ENCODE results near the gene FAHD2A. TPM values are rescaled to one million over a fixed set of nuclear protein-coding genes. Genes with fewer than 3 reads are reported as not detected.
A peak's percentile ranks its signal among the peaks of the same experiment; 100 is the strongest.
"Not testable (repeated sequence)": the region's sequence is repeated elsewhere in the genome, so short reads cannot be mapped to it uniquely, and the experiment has no call there.

FAHD2A gene, protein sequence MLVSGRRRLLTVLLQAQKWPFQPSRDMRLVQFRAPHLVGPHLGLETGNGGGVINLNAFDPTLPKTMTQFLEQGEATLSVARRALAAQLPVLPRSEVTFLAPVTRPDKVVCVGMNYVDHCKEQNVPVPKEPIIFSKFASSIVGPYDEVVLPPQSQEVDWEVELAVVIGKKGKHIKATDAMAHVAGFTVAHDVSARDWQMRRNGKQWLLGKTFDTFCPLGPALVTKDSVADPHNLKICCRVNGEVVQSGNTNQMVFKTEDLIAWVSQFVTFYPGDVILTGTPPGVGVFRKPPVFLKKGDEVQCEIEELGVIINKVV
- 46.3 TPM for total RNA-seq
- long read RNA-seq, full-length matches to known transcripts: 57 of 95 reads
- long read RNA-seq, partial matches to known transcripts: 2 of 95 reads
- long read RNA-seq, other reads (novel, unspliced or antisense): 36 of 95 reads

DNA sequence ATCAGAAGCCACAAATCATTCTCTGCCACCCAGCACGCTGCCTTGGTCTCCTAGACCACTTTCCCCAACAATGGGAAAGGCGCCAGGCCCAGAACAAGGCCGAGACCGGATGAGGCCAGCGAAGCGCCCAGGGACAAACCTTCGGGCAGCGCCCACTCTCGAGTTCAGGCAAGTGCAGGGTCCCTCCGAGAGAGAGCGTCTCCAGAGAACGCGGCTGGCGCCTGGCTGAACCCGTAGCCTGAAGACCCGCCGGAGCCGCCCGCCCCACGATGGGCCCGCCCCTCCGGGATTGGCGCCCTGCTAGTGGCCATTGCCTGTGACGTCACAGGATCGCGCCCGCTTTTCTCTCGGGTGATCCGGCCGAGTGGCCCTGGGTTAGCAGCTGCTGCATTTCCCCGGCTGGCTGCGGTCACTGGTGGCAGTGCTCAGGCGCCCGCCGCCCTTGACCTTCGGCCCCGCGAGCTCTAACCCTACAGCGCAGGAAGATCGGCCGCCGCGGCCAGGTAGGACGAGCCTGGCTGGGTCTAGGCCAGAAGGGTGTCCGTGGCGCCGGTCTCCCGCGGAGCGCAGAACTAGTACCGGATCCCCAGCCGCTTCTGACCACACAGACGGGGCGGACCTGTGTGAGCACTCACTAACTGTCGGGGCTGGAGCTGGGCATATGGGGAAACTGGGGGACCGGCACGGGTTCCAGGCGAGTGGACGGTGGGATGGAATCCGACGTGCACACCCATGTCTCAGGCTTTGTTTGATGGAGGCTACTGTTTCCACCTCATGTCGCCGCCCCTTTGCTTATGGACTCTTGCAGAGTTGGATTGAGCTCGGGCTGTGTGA, at the start of gene FAHD2A:
TSS of gene FAHD2A (plus strand) at position 339 of the 834 bp plus-strand sequence. CDS start 2,851 bp downstream, outside the sequence.
- intact Hi-C loops (cut with micrococcal nuclease): no loop called here
- peak; percentile 99 for ATAC-seq
- peak; percentile 99 for DNase-seq

DNA sequence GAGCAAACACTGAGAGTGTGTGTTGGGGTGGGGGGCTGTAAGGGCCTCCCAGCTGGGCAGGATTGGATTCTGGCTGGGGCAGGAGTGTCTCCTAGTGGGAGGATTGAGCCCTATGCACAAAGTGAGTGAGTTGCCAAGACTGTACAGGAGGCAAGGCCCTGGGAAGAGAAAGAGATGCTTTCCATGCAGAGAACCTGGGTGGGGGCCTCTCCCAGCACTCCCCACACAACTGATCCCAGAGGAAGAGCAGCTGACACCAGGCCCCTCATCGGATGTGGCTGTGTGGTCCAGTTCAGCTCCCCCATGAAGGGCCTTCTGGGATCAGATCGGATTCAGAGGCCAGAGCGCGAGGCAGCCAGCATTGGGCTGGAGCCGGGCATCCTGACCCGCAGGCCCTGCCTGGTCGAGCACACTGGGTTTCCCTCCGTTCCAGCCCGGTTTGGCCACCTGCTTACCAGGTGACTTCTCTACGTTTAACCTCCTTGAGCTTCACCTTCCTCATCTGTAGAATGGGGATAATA, 49.4 kb upstream of the FAHD2A start:
- no peak for ATAC-seq
- intact Hi-C loops (cut with micrococcal nuclease): no loop called here
- DNase-seq: no peak

DNA sequence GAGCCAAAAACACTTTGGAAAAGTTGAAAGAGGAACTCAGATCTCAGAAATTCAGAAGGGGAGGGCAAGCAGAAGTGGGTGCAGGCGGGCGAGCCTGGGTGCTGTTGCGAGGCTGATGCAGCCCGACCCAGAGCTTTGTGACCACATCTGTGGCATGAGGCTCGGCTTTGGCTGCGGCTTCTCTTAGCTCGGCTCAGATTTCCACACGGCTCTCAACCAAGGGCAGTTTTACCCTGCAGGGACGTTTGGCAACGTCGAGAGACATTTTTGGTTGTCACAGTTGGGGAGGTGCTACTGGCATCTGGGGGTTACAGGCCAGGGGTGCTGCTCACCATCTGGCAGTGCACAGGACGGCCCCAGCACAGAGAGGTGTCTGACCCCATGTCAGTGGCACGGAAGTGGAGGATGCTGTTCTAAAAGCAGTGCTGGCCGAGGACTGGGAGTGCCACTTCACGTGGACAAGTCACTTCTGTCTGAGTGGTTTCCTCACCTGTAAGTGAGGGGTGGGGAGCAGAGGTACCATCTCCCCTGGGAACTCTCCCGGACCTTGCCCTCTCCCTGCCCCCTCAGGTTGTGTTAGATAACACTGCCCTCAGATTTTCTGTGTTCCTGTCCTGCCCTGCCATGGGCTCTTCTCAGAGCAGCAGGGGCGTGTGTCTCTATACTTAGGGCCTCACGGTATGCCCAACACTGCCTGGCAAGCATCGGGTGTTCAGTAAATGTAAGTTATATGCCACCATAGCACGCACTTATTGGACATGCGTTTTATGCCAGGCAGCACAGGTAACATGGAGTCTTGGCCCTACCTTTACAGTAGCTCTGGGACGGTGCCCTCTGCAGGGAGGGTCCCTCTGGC, 48.7 kb upstream of the FAHD2A start:
- no peak for DNase-seq
- no peak for ATAC-seq
- intact Hi-C loops (cut with micrococcal nuclease): no loop called here

DNA sequence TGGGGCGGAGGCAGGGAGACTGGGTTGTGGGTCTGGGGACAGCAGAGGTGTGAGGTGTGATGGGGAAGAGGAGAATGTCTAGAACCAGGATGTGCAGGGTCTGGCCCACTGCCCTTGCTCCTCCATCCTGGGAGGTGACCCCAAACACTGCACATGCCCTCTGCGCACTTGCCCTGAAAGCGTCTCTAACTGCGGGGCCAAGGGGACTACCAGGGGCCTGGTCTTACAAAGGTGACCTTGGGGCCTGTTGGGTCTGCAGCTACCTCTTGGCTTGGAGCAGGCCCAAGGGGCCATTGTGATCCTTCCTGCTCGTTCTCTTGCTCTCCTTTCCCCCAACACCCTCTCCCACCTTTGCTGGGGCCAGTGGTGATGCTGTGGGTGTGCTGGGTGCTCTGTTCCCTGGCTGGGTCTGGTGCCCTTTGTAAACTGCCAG, 48.0 kb upstream of the FAHD2A start:
- DNase-seq: no peak
- intact Hi-C loops (cut with micrococcal nuclease): no loop called here

DNA sequence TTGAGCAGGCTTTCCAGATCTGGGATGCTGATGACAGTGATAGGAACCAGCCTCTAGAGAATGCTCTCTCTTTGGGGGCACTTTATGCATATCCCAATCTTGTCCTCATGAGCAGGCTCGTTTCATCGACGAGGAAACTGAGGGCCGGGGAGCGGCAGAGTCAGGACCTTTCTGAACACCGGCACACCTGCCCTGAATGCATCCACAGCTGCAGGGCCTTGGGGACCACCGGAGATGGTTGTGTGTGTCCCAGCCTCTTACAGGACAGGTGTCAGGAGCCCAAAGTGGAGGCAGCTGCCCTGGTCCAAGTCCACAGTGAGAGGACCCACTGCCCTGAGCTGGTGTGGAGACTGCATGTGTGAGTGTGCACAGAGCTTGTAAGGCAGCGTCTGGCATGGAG, 47.6 kb upstream of the FAHD2A start:
- intact Hi-C loops (cut with micrococcal nuclease): no loop called here
- DNase-seq (no peak), ATAC-seq (no peak)

More for the DNA sequence above, 48.0 kb upstream of the FAHD2A start:
- ATAC-seq: no peak

DNA sequence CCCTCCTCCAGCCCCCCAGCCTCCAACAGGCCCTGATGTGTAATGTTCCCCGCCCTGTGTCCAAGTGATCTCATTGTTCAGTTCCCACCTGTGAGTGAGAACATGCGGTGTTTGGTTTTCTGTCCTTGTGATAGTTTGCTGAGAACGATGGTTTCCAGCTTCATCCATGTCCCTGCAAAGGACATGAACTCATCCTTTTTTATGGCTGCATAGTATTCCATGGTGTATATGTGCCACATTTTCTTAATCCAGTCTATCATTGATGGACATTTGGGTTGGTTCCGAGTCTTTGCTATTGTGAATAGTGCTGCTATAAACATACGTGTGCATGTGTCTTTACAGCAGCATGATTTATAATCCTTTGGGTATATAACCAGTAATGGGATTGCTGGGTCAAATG, 47.0 kb upstream of the FAHD2A start:
- ATAC-seq; DNase-seq; intact Hi-C loops (cut with micrococcal nuclease): not testable (repeated sequence)

DNA sequence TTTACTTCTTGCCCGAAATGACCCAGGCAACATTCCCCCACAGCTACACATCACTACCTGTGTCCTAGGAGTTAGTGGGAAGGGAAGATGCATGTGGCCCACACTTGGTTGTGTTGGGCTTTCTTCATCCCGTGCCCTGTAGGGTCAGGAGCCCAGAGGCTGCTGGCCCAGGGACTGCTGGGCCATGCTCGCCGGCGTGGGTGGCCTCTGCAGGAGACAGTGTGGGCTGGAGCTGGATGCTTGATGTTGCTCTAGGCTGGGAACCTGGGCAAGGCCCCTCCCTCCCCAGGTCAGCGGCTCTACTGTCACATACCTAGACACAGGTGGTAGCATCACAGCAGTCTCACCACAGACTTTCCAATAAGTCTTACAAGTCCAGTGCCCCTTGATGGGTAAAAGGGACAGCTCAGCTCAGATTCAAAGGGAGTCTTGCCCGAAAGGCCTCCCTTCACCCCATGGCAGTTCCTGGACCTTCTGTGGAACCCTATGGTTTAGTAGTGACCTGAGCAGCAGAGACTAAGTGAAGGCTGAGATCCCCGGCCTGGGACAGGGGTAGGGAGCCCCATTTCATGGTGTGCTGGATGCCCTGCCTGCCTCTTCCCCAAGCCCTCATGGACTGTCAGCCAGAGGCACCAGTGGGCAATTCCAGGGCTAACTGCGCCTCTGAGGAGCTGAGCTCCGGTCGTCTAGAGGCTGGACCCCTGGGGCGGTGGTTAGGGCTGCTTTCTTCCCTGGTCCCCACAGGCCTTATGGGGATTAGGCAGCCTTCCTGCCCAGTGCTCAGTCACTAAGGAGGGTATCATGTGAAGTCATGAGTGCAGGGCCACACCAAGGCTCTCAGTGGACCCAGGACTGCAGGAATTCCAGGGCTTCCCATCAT, 45.4 kb upstream of the FAHD2A start:
- no peak for DNase-seq
- no peak for ATAC-seq
- intact Hi-C loops (cut with micrococcal nuclease): no loop called here

DNA sequence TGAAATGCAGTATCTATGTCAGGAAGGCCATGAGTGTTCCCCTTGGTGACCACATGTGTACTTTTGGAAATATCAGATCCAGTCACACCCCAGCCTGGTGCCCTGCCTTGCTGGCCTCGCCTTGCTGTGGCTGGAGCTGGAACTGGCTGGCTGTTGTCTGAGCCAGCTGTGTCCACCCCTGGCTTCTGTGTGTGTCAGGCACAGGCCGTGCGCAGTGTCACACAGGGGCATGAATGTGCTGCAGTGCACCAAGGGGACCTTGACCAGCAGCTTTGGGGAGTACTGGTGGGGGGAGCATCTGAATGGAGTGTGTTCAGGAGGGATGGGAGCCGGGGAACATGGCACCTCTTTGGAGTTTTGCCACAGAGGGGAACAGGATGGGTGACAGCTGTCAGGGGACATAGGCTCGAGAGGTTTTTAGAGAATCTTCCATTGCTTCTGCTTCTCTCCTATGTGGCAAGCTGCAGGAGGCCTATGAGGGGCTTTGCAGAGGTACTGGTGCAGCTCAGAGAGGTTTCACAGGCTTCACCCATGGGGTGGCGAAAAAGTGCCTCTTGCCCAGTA, 44.7 kb upstream of the FAHD2A start:
- ATAC-seq (no peak), DNase-seq (no peak)
- intact Hi-C loops (cut with micrococcal nuclease): no loop called here

DNA sequence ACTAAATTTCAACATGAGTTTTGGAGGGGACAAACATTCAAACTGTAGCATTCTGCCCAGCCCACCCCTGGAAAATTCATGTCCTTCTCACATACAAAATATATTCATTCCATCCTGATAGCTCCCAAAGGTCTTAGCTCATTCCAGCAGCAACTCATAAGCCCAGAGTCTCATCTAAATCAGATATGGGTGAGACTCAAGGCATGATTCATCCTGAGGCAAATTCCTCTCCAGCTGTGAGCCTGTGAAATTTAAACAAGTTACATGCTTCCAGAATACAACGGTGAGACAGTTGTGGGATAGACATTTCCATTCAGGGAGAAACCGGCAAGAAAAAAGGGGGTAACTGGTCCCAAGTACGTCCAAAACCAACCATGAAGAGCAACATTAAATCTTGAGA, 43.5 kb upstream of the FAHD2A start:
- intact Hi-C loops (cut with micrococcal nuclease): no loop called here
- no peak for DNase-seq
- ATAC-seq: peak; percentile 50

DNA sequence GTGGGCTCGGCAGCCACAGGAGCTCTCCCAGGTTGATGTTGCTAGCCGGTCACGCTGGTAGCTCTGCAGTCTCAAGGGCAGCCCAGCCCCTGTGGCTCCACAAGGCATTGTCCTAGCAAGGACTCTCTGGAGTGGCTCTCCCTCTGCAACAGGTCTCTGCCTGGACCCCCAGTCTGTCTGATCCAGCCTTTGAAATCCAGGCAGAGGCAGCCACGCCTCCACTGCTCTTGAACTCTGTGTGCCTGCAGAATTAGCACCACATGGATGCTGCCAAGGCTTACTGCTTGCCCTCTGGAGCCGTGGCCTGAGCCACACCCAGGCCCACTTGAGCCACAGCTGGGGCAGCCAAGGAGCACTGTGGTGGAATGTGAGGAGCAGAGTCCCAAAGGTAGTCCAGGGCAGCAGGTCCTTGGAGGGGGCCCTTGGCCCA, 43.0 kb upstream of the FAHD2A start:
- no peak for DNase-seq
- no peak for ATAC-seq
- intact Hi-C loops (cut with micrococcal nuclease): no loop called here

DNA sequence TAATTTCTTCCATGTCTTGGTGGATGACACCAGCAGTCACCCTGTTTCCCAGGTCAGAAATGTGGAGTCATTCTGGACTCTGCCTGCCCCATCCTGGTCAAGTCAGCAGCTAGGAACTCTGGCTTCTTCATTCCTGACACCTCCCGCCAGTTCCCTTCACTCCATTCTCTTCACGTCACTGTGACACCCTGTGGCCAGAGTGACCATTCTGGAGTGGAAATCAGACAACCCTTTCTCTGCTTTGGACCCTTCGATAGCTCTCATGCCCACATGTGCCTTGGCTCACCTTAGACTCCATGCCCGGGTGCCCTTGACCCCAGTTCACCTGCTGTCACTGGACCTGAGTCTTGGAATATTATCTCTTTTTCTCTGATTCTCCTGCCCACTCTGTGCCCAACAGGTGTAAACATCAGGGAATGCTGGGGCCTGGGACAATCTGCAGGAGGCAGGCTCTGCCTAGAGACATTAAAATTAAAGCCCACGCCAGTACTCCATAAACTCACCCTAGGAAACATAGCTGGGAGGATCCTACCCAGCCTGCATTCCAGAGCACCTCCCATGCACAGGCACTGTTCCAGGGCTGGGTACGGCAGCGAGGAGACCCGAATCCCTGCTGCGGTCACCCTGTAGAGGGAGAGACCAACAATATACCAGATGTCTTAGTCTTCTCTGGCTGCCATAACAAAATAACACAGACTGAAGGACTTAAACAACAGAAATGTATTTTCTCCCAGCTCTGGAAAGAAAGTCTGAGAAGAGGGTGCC, 41.1 kb upstream of the FAHD2A start:
- ATAC-seq (no peak), DNase-seq (no peak)
- intact Hi-C loops (cut with micrococcal nuclease): no loop called here

DNA sequence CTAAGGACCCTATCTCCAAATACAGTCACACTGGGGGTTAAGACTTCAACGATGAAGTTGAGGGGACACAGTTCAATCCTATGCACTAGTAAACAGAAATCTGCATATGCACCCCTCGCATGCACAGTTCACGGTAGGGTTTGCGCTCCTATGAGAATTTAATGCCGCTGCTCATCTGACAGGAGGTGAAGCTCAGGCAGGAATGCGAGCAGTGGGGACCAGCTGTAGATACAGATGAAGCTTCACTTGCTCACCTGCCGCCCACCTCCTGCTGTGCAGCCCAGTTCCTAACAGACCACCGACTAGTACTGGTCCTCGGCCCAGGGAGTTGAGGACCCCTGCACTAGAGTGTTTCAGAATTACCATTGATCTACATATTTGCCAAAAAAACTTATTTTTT, 40.0 kb upstream of the FAHD2A start:
- DNase-seq: no peak
- intact Hi-C loops (cut with micrococcal nuclease): no loop called here
- ATAC-seq: no peak

DNA sequence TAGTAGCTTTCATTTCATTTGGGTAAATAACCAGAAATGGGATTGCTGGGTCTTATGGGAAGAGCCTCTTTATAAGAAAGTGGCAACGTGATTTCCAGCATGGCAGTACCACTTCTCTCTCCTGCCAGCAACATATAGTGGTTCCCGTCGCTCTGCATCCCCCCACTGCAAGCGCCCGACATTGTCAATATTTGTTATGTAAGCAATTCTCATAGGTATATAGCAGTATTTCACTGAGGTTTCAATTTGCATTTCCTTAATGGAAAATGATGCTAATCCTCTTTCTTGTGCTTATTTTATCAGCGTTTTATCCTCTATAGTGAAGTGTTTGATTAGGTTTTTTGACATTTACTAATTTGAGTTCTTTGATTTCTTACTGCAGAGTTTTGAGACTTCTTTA, 36.0 kb upstream of the FAHD2A start:
- DNase-seq (no peak), ATAC-seq (no peak)
- intact Hi-C loops (cut with micrococcal nuclease): no loop called here

DNA sequence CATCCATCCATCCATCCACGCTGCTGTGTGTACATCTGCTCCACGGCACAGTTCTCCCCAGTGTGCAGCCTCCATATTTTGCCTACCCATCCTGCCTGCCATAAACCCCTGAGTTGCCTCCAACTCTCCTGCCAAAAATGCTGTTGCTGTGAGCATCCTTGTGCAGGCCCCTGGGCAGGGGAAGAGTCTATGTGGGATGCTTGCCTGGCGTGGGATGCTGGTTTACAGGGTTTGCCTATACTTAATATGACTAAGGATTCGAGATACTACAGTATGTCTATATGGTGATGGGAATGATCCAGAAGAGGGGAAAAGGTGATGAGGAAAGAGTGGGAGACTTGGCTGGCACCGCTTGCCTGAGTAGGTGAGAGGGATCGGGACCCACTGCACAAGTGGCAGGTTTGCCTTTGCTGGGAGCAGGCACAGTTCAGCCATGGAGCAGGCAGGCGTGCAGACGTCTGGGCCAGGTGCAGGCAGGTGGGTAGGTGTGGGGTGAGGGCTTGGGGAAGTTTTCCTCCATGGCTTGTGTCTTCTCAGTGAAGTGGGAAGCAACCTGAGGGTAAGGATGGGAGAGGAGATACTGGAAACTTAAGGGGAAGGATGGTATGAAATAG, 30.2 kb upstream of the FAHD2A start:
- intact Hi-C loops (cut with micrococcal nuclease): no loop called here
- no peak for DNase-seq
- no peak for ATAC-seq

DNA sequence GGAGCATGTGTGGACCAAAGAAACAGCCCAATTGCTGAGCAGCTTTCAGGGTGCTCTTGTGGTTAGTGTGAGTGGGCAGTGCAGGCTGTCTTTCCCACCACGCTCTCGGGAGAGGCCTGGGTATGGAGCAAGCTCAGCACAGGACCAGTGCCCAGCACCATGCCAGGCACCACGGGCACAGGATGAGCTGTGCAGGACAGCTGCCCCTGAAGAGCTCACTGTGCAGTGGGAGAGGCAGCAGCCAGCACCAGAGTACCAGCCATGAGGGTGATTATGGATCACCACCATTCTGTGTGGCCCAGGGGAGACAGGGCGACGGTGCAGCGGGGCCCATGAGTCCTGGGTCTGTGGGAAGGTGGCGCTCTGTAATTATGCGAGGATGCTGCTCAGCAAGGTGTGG, 29.7 kb upstream of the FAHD2A start:
- intact Hi-C loops (cut with micrococcal nuclease): no loop called here
- ATAC-seq (no peak), DNase-seq (no peak)

DNA sequence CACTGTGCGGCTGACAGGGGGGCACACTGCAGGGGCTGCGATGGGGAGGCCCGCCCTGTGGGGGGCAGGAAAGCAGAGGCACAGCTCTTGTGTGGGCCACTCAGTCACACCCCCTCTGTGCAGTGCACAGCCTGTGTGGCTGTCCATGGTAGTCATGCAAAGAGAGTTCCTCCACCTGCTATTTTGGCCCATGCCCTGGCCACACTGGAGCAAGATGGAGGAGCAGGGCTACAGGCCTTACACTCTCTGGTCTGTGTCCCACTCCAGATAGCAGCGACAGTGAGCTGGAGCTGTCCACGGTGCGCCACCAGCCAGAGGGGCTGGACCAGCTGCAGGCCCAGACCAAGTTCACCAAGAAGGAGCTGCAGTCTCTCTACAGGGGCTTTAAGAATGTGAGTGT, 28.5 kb upstream of the FAHD2A start:
- no peak for DNase-seq
- intact Hi-C loops (cut with micrococcal nuclease): no loop called here
- ATAC-seq: no peak

DNA sequence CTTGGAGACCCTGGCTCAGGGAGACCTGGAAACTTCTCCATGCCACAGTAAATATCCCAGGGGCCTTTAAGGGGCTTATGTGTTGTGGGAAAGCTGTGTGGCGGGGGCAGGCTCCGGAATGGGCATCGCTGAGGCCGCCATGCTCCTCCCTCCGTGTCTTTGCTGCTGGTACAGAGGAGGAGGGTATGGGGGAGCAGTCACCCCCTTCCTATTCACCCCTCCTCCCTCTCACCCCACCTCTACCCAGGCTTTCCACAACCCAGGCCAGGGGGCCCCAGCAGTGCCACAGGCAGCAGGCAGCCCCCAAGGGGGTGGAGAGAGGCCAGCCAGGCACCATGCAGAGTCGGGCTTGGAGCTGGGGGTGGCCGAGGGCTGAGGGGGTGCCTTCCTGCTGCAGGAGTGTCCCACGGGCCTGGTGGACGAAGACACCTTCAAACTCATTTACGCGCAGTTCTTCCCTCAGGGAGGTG, 28.0 kb upstream of the FAHD2A start:
- ATAC-seq (no peak), DNase-seq (no peak)
- intact Hi-C loops (cut with micrococcal nuclease): no loop called here

All from left ventricle myocardium superior (tissue), 1 donor.